HEK293T (cell line): ENCODE results near the gene SNX20.

Experiments used
- CTCF ChIA-PET: fragments of 350-600 bp; formaldehyde crosslinking; extraction: SDS; loops from one replicate; lab custom pipeline; 2021; ENCODE audit warnings: antibody characterized with exemption, inconsistent platforms; lab: Yijun Ruan, JAX
- POLR2A ChIA-PET: fragments of 350-600 bp; formaldehyde crosslinking; extraction: SDS; loops from one replicate; lab custom pipeline; 2020; ENCODE audit warnings: antibody characterized with exemption, inconsistent platforms; lab: Yijun Ruan, JAX
- DNase-seq: peaks from one replicate; pipeline ENCODE4 v3.0.0; 2012; ENCODE audit warnings: mixed read lengths; ENCODE audit errors: extremely low spot score
- ARNT ChIP-seq: fragments of 450-650 bp; IDR thresholded peaks from 2 replicates; pipeline ENCODE4 v1.6.1; 2017; ENCODE audit warnings: mild to moderate bottlenecking
- BHLHE40 ChIP-seq: fragments of 450-650 bp; IDR thresholded peaks from 2 replicates; pipeline ENCODE4 v1.6.1; 2016; ENCODE audit warnings: mild to moderate bottlenecking, moderate library complexity, borderline replicate concordance
- CTBP1 ChIP-seq: fragments of 450-650 bp; IDR thresholded peaks from 2 replicates; pipeline ENCODE4 v1.6.1; 2016; ENCODE audit warnings: borderline replicate concordance
- ELF4 ChIP-seq: fragments of 450-650 bp; IDR thresholded peaks from 2 replicates; pipeline ENCODE4 v1.6.1; 2017; ENCODE audit warnings: antibody characterized with exemption
- FOXA1 ChIP-seq: fragments of 450-650 bp; IDR thresholded peaks from 2 replicates; pipeline ENCODE4 v1.6.1; 2016; ENCODE audit warnings: mild to moderate bottlenecking
- FOXK2 ChIP-seq: fragments of 450-650 bp; IDR thresholded peaks from 2 replicates; pipeline ENCODE4 v1.6.1; 2016; ENCODE audit warnings: mild to moderate bottlenecking
- FOXM1 ChIP-seq: fragments of 450-650 bp; IDR thresholded peaks from 2 replicates; pipeline ENCODE4 v1.6.1; 2017; ENCODE audit warnings: mild to moderate bottlenecking, borderline replicate concordance
- HDGF ChIP-seq: fragments of 450-650 bp; IDR thresholded peaks from 2 replicates; pipeline ENCODE4 v1.6.1; 2017; ENCODE audit warnings: antibody characterized with exemption, borderline replicate concordance
- L3MBTL2 ChIP-seq: fragments of 450-650 bp; conservative IDR thresholded peaks from 2 replicates; pipeline ENCODE4 v1.6.1; 2016; ENCODE audit warnings: mild to moderate bottlenecking
- LEF1 ChIP-seq: fragments of 450-650 bp; IDR thresholded peaks from 2 replicates; pipeline ENCODE4 v1.6.1; 2017; ENCODE audit warnings: mild to moderate bottlenecking, borderline replicate concordance
- NFRKB ChIP-seq: fragments of 450-650 bp; IDR thresholded peaks from 2 replicates; pipeline ENCODE4 v1.6.1; 2016; ENCODE audit warnings: mild to moderate bottlenecking, moderate library complexity
- SP1 ChIP-seq: fragments of 450-650 bp; IDR thresholded peaks from 2 replicates; pipeline ENCODE4 v1.6.1; 2017
- SUZ12 ChIP-seq: fragments of 450-650 bp; IDR thresholded peaks from 2 replicates; pipeline ENCODE4 v1.6.1; 2016; ENCODE audit warnings: mild to moderate bottlenecking
- TARDBP ChIP-seq: fragments of 450-650 bp; IDR thresholded peaks from 2 replicates; pipeline ENCODE4 v1.6.1; 2016
- ZNF384 ChIP-seq: fragments of 450-650 bp; IDR thresholded peaks from 2 replicates; pipeline ENCODE4 v1.6.1; 2016
- TF ChIP-seq, protein P1 (sequence below): fragments of 450-650 bp; IDR thresholded peaks from 2 replicates; pipeline ENCODE4 v1.6.1; 2016

The SNX20 gene

DNA sequence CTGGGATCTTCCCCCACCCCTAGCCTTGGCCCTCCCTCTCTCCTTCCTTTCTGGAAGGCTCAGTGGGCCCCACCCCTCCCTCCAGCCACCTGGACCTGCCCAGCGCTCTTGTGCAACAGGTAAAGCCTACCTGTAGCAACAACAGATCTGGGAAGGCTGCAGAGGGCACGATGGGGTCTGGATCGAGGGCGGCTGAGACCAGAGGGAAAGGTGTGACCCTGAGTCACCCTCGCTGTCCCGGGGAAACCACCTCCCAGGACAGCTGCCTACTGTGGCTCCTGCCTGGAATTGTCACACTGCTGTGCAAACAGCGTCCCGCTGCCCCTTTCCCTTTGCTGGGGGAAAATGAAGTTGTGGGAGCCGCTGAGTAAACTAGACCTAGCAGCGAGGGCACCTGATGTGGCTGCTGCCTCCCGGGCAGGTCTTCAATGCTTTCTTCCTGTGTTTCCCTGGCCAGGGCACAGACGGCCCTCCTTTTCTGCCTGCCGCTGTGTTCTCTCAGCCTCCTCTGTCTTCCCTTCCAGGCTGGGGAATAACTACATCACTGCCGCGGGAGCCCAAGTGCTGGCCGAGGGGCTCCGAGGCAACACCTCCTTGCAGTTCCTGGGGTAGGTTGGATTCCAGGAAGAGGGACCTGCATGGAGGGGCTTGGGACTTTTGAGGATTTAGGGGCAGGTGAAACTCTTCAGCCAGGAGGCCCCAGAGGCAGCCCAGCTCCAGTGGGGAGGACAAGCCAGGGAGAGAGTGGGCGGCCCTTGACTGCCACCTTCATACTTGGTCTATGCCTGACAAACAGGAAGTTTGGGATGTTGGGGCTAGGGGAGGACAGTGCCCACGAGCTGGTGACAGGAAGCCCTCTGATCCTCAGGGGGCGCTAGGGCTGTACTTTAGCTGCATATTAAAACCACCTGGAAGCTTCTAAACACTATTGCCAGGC, 38.6 kb upstream of the SNX20 start:
- CTCF ChIA-PET: no interaction called here
- TF ChIP-seq ARNT (no peak), FOXK2 (no peak), NFRKB (no peak), SP1 (no peak), CTBP1 (no peak), ELF4 (no peak), HDGF (no peak), BHLHE40 (no peak), L3MBTL2 (no peak)
- TF ChIP-seq, protein P1, sequence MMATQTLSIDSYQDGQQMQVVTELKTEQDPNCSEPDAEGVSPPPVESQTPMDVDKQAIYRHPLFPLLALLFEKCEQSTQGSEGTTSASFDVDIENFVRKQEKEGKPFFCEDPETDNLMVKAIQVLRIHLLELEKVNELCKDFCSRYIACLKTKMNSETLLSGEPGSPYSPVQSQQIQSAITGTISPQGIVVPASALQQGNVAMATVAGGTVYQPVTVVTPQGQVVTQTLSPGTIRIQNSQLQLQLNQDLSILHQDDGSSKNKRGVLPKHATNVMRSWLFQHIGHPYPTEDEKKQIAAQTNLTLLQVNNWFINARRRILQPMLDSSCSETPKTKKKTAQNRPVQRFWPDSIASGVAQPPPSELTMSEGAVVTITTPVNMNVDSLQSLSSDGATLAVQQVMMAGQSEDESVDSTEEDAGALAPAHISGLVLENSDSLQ: no peak
- no peak for DNase-seq
- POLR2A ChIA-PET: no interaction called here

DNA sequence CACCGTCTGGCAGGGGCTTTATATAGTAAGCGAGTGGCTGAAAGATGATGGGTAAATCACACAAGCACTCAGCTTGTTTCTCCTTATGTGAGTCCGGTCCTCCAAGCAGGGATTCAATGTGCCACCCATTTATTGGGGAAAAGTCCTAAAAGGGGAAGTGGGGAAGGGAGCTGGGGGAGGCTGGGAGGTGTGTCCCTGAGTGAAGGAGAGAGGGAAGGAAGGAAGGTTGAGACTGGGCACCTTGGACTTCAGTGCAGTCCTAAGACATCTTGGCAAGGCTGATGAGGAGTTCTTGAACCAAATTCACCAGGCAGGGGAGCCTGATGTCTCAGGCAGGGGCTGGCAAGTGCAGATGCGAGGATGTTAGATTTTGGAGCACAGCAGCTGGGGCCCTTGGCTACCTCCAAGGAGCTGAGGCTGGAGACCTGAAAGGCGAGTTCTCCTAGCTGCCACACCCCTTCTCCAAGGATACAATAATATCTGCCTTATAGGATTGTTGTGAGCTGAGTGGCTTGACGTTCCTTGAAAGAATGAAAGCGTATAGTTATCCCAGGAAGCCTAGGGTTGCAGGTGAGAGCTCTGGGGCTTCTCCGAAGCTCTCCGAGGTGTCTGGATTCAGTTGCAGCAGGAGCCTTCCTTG, 37.8 kb upstream of the SNX20 start:
- TF ChIP-seq CTBP1 (no peak), ZNF384 (no peak), ARNT (no peak), HDGF (no peak), SUZ12 (no peak), NFRKB (no peak), SP1 (no peak), FOXA1 (no peak), FOXK2 (no peak), FOXM1 (no peak), LEF1 (no peak), L3MBTL2 (no peak)
- TF ChIP-seq, protein P1: no peak
- DNase-seq: no peak
- ChIA-PET POLR2A (no interaction called here), CTCF (no interaction called here)

DNA sequence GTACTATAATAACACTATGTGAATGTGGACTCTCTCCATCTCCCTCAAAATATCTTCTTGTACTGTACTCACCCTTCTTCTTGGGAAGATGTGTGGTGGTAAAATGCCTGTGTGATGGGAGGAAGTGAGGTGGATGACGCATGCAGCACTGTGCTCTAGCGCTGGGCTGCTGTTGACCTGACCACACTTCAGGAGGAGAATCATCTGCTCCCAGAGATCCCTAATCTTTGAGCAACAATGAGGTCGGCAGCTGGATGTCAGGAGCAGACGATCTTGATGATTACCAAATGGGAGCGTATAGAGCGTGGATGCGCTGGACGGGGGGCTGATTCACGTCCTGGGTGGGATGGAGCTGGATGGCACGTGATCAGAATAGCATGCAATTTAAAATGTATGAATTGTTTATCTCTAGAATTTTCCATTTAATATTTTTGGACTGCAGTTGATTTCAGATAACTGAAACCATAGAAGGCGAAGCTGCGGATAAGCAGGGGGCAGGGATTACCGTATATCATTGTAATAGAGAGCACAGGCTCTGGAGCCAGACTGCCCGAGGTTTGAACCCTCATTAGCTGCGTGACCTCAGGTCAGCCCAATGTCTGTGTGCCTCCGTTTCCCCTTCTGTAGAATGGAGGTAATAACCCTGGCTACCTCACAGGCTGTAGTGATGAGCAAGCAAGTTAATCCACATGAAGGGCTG, 37.1 kb upstream of the SNX20 start:
- ChIA-PET POLR2A (no interaction called here), CTCF (no interaction called here)
- no peak for DNase-seq
- TF ChIP-seq NFRKB: no peak
- no peak for TF ChIP-seq HDGF
- no peak for TF ChIP-seq BHLHE40
- TF ChIP-seq ELF4: no peak
- TF ChIP-seq, protein P1: no peak
- TF ChIP-seq LEF1: no peak
- no peak for TF ChIP-seq ZNF384
- TF ChIP-seq SUZ12: no peak
- TF ChIP-seq FOXA1: no peak
- TF ChIP-seq L3MBTL2: no peak
- TF ChIP-seq TARDBP: no peak
- TF ChIP-seq FOXM1: no peak
- no peak for TF ChIP-seq FOXK2
- TF ChIP-seq CTBP1: no peak
- no peak for TF ChIP-seq ARNT
- TF ChIP-seq SP1: no peak

DNA sequence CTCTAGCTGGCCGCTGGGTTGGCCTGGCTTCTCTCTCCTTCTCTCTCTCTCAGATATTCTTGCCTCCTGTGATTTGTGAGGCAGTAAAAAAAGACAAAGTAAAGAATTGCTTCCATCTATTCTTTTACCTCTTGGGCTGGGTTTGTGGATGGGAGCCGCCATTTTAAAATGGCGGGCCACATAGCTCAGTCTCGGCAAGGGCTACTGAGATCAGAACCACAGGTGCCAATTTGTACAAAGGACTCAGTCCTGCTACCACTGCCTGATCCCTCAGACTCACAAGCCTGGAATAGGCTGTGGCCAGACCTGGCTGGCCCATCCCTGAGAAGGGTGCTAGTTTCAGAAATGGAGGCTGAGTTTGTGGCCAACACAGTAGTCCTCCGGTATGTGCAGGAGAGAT, 36.4 kb upstream of the SNX20 start:
- ChIA-PET CTCF (no interaction called here), POLR2A (no interaction called here)

More for the DNA sequence above, 36.4 kb upstream of the SNX20 start:
- TF ChIP-seq ELF4 (no peak), L3MBTL2 (no peak), ARNT (no peak), NFRKB (no peak), TARDBP (no peak), SUZ12 (no peak), ZNF384 (no peak), HDGF (no peak), FOXA1 (no peak), BHLHE40 (no peak), FOXM1 (no peak), SP1 (no peak), FOXK2 (no peak), CTBP1 (no peak), LEF1 (no peak)
- TF ChIP-seq, protein P1: no peak
- no peak for DNase-seq
